ENCODE results near the gene VPS26C. TPM values are rescaled to one million over a fixed set of nuclear protein-coding genes. Genes with fewer than 3 reads are reported as not detected.

VPS26C gene
- total RNA-seq, 2 donors from 2014 or later, result 67.8 to 69.6 TPM

DNA sequence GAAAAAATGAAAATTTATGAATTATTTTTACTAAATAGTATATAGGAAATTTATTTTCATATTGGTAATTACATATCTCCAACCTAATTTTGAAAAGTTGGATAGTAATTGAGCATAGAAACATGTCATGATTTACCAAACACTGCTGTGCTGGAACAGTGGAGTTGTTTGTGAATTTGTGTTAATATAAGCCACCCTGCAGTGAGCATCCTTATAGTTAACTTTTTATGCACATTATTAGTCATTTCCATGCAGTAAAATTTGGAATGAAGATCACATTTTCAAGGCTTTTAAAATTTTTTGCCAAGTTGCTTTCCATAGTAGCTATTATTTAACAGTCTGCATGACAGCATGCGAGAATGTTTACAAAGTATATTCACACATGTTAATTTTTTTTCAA lies 78.3 kb downstream of the VPS26C start:
- intact Hi-C loops (cut with DNase I, micrococcal nuclease), result no loop called here
- DNase-seq, result no peak
- ATAC-seq, result no peak

DNA sequence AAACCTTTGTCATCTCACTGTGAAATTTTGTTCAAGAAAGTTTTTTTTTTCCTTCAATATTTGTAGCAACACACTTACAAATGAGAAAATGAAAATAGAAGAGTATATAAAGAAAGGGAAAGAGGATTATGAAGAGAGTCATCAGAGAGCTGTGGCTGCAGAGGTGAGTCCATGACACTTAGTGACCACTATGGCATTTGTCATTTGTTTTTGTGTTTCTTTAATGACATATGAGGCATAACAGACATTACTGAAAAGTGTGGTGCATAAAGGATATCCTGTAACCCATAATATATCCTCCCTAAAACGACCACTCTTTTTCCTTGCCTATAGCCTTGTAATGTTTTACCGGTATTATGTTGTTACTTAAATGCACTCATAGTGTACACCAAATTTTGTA lies 80.2 kb downstream of the VPS26C start:
- intact Hi-C loops (cut with DNase I, micrococcal nuclease), result no loop called here
- ATAC-seq (no peak), DNase-seq (no peak)

DNA sequence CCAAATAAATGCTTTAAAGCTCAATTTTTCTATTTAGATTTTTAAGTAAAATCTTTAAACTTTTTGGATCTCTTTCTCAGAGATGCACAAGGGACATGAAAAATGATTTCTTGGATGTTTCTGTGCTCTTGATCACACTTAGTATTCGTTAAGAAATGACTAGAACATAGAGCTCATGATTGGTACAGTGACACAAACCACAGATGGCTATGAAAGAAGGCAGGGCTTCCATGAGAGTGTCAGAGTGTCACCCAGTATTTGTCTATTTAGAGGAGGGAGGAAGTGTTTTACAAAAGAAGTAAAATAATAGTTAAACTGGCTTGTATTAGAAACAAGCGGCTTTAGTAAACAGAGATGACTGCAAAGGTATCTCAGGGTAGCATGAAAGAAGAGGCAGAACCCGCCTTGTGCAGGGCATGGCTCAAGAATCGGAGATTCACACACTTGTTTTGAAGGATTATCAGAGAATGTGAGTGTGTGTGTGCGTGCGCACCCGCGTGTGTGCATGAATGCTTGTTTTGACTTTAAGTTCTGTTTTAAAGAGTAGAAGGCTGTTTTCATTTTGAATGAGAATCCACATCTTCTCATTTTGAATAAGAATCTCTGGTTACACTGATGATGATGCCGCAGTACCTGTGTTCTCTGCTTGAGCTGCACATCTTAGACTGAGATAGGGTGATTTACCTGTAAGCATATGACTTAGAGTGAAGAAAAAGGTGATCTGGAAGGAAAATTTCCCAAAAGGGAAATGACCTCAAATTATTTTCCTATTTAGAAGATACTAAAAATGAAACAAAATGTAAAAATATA lies 82.1 kb downstream of the VPS26C start:
- no peak for ATAC-seq
- intact Hi-C loops (cut with DNase I, micrococcal nuclease), result no loop called here
- no peak for DNase-seq

DNA sequence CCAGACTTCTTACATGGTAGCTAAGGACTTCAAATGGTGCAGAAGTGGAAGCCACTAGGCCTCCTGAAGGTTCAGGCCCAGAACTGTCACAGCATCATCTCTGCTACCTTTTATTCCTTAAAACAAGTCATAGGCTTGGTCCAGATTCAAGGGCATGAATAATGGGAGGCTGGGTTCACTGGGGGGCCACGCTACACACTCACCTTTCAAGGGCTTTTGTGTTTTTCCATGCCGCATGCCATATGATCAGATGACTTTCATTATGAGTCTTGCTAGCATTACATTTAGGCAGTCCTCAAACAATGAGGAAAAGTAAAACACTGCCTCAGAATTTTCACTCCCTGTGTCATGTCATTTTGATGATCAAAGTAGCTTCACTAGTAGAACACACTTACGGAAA lies 83.4 kb downstream of the VPS26C start:
- ATAC-seq, result no peak
- intact Hi-C loops (cut with DNase I, micrococcal nuclease), result no loop called here
- no peak for DNase-seq

DNA sequence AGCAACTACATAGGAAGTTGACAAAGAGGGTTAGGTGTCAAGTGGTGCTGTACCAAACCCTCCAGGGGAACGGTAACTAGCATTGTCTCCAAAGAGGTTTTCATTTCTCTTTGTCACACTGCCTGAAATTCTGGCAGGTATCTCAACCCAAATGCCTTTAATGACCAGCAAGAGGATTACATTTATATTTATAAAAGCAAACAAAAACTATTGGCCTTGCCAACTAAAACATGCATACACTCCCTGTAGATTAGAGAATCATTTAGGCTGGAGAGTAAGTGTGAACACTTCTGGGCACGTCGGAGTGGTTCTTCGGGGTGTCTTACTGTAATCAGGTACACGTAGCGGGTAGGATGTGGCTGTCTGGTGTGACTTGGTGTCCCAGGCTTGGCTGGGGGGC lies 84.9 kb downstream of the VPS26C start:
- intact Hi-C loops (cut with DNase I, micrococcal nuclease), result no loop called here
- DNase-seq, result no peak
- ATAC-seq, result peak; percentile 55

DNA sequence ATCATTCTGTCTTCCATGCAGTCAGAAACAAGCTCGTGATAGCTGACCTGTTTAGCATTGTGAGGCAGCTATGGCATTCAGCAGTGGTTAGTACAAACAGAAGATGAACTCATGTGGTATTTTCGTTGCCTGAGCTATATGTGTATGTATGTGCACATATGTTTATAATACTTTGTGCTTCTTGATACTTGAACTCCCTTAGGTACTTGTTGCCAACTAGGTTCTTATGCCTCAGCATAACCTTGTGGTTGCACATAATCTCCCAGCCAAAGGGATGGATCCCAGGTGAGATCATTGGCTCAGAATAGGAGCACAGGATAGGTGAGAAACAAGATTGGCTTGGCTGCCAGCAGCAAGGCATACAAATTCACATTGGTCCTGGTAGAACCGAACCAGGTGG lies 86.1 kb downstream of the VPS26C start:
- no peak for DNase-seq
- intact Hi-C loops (cut with DNase I, micrococcal nuclease), result no loop called here
- ATAC-seq, result no peak

DNA sequence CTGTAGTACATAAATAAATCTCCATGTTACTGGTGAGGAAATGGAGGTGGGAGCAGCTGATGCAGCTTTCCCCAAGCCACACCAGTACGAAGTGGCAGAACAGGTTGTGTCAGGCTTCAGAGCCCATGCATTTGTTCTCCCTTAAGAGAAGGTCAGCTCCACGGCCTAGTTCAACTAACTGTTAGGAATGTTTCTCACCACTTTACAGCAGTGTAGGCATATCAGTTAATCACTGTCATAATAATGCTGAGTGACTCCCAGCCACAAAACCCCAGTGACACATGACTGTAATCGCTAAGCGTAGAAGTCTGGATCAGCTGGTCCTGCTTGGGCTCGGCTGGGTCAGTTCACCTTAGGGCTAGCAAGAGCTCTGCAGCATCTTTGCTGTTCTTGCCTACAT lies 90.4 kb downstream of the VPS26C start:
- intact Hi-C loops (cut with DNase I, micrococcal nuclease), result no loop called here
- ATAC-seq, result peak; percentile 61
- DNase-seq, result no peak

Other genes starting within 250 kb of the VPS26C start
- gene PIGP, start 194.3 kb downstream of the VPS26C start, total RNA-seq, result 10 to 100 TPM; 18.3 to 25.1 TPM
- 100 to 1,000 TPM in 1 of 2 donors, 10 to 100 TPM in 1; 99.8 to 106 TPM for gene TTC3, start 194.1 kb downstream of the VPS26C start, total RNA-seq
- 10 to 100 TPM; 62.0 to 62.1 TPM for gene DYRK1A, start 99.4 kb upstream of the VPS26C start, total RNA-seq